Activated CD4-positive, alpha-beta memory T cell treated with anti-CD3 and anti-CD28 coated beads for 36 hours (primary cell): ENCODE measurements around the gene NPPA. TPM values are rescaled to one million over a fixed set of nuclear protein-coding genes. Genes with fewer than 3 reads are reported as not detected.
"Not testable (repeated sequence)": the region's sequence is repeated elsewhere in the genome, so short reads cannot be mapped to it uniquely, and the experiment has no call there.

Experiments
- CTCF ChIA-PET: fragments of 350-600 bp; sonication (Branson Sonifier 250); formaldehyde crosslinking; loops from one replicate; lab custom pipeline; 2021; ENCODE audit warnings: antibody characterized with exemption, inconsistent platforms; lab: Charles Lee
- POLR2A ChIA-PET: fragments of 350-600 bp; sonication (Branson Sonifier 250); formaldehyde crosslinking; loops from one replicate; lab custom pipeline; 2021; ENCODE audit warnings: antibody characterized with exemption; lab: Charles Lee
- DNase-seq: peaks from one replicate; pipeline ENCODE4 v3.0.0-alpha.2; 2020
- H3K27ac Mint-ChIP-seq: one replicate; pipeline ENCODE4 v1.8.0; 2021; ENCODE audit warnings: mixed read lengths
- H3K27me3 Mint-ChIP-seq: one replicate; pipeline ENCODE4 v1.8.0; 2021; ENCODE audit warnings: mixed read lengths
- H3K36me3 Mint-ChIP-seq: one replicate; pipeline ENCODE4 v1.8.0; 2021; ENCODE audit warnings: mixed read lengths
- H3K4me1 Mint-ChIP-seq: one replicate; pipeline ENCODE4 v1.8.0; 2021; ENCODE audit warnings: low read depth, mixed read lengths
- H3K4me3 Mint-ChIP-seq: one replicate; pipeline ENCODE4 v1.8.0; 2021; ENCODE audit warnings: mild to moderate bottlenecking, mixed read lengths
- H3K9me3 Mint-ChIP-seq: one replicate; pipeline ENCODE4 v1.8.0; 2021; ENCODE audit warnings: mixed read lengths
- intact Hi-C: fragments of 100-400 bp; cut with micrococcal nuclease; formaldehyde crosslinking; loops from one replicate; pipeline ENCODE4 v1.15.1; 2023
- total RNA-seq, 2 experiments: library from RNA; stranded (reverse); gene quantifications; one replicate each; pipeline ENCODE4 v1.2.3, GENCODE V29; 2021

Gene NPPA
- total RNA-seq, 2 experiments from 2014 or later = not detected

GRCh38 chr1:11822091-11822490, 25.5 kb downstream of the NPPA start:
- H3K27ac Mint-ChIP-seq = no peak overlapping the region
- H3K27me3 Mint-ChIP-seq = no peaks in the 10 kb centered on the region
- no peak overlapping the region for H3K4me3 Mint-ChIP-seq
- POLR2A ChIA-PET = no interaction called here
- no peak for DNase-seq
- no peaks in the 10 kb centered on the region for H3K4me1 Mint-ChIP-seq
- CTCF ChIA-PET = interaction anchor here (0.7 kb wide), 1 partner anchor 16 kb away, joined by 3 read pairs; no protein-coding TSS in a partner anchor
- H3K36me3 Mint-ChIP-seq = peaks cover 28% of the 10 kb centered on the region
- H3K9me3 Mint-ChIP-seq = no peaks in the 10 kb centered on the region
- intact Hi-C loops = no loop called here

GRCh38 chr1:11817192-11817591, 30.4 kb downstream of the NPPA start:
- H3K4me1 Mint-ChIP-seq = no peaks in the 10 kb centered on the region
- intact Hi-C loops = no loop called here
- no peak overlapping the region for H3K4me3 Mint-ChIP-seq
- H3K27me3 Mint-ChIP-seq = no peaks in the 10 kb centered on the region
- H3K27ac Mint-ChIP-seq = no peak overlapping the region
- POLR2A ChIA-PET = no interaction called here
- DNase-seq = no peak
- peaks cover 22% of the 10 kb centered on the region for H3K36me3 Mint-ChIP-seq
- CTCF ChIA-PET = no interaction called here
- no peaks in the 10 kb centered on the region for H3K9me3 Mint-ChIP-seq

DNA sequence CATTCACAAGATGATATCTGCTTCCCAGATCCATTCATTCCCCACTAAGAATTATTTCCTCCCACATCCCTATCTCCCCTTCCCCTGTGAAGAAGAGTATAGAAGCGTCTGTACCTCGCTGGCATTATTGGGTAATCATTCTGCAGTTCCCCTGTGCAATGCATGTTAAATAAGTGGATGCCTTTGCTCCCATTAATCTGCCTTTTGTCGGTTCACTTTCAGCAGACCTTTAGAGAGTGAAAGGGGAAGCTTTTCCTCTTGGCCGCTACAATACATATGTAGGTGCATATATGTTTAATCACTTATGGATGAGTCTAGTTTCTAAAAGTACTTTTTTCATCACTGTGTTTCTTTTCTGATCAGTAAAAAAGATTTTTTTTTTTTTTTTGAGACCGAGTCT, 34.6 kb downstream of the NPPA start:
- Mint-ChIP-seq H3K36me3 (peaks cover 24% of the 10 kb centered on the region), H3K4me3 (no peak overlapping the region), H3K9me3 (no peaks in the 10 kb centered on the region), H3K27me3 (no peaks in the 10 kb centered on the region), H3K27ac (no peak overlapping the region), H3K4me1 (peaks cover 6% of the 10 kb centered on the region)
- intact Hi-C loops = no loop called here
- CTCF ChIA-PET = no interaction called here
- POLR2A ChIA-PET = no interaction called here
- no peak for DNase-seq

GRCh38 chr1:11807133-11807532, 40.5 kb downstream of the NPPA start:
- peak overlapping the region; percentile 88 for H3K27ac Mint-ChIP-seq
- intact Hi-C loops = loop anchor here (5.0 kb wide), 3 partner anchors 70 to 370 kb away; partner anchors contain the start of genes AGTRAP, FBXO2 and FBXO44
- H3K4me1 Mint-ChIP-seq = peaks cover 48% of the 10 kb centered on the region
- CTCF ChIA-PET = interaction anchor here (0.9 to 1.9 kb wide), 4 partner anchors 31 to 161 kb away, joined by 4 to 7 read pairs (median 5); partner anchors contain the start of gene FBXO6
- H3K4me3 Mint-ChIP-seq = peak overlapping the region; percentile 84
- DNase-seq = no peak
- no peaks in the 10 kb centered on the region for H3K9me3 Mint-ChIP-seq
- H3K27me3 Mint-ChIP-seq = no peaks in the 10 kb centered on the region
- H3K36me3 Mint-ChIP-seq = peaks cover 15% of the 10 kb centered on the region
- POLR2A ChIA-PET = interaction anchor here (3.8 kb wide), 1 partner anchor 102 kb away, joined by 57 read pairs; no protein-coding TSS in a partner anchor

- POLR2A ChIA-PET = interaction anchor here (0.6 to 3.8 kb wide), 4 partner anchors 69 to 153 kb away, joined by 3 to 57 read pairs (median 4); partner anchors contain the start of gene FBXO6
- Mint-ChIP-seq H3K27me3 (no peaks in the 10 kb centered on the region), H3K27ac (peak overlapping the region; percentile 88), H3K4me3 (peak overlapping the region; percentile 84), H3K9me3 (no peaks in the 10 kb centered on the region), H3K4me1 (peaks cover 51% of the 10 kb centered on the region), H3K36me3 (peaks cover 11% of the 10 kb centered on the region)
- CTCF ChIA-PET = interaction anchor here (0.9 to 1.9 kb wide), 3 partner anchors 32 to 160 kb away, joined by 4 to 7 read pairs (median 6); partner anchors contain the start of gene FBXO6
- peak; percentile 18 for DNase-seq
- intact Hi-C loops = loop anchor here (1.0 to 5.0 kb wide), 4 partner anchors 69 to 371 kb away; partner anchors contain the start of genes AGTRAP, FBXO2 and FBXO44
Measured at GRCh38 chr1:11806307-11806936, 41.2 kb downstream of the NPPA start.

GRCh38 chr1:11805422-11806306, 41.9 kb downstream of the NPPA start, which contains the start of the genes CLCN6 and MTHFR:
TSS of gene CLCN6 (plus strand) at chr1:11806191. CDS start at chr1:11806263, 72 bp downstream.
TSS of gene MTHFR (minus strand) at chr1:11805964. CDS start at chr1:11803116, 2,848 bp downstream.
- peak; percentile 99 for DNase-seq
- Mint-ChIP-seq H3K4me1 (peaks cover 51% of the 10 kb centered on the region), H3K9me3 (no peaks in the 10 kb centered on the region), H3K27me3 (no peaks in the 10 kb centered on the region), H3K36me3 (peaks cover 14% of the 10 kb centered on the region), H3K4me3 (peak within 1 kb of the TSS; percentile 84), H3K27ac (peak within 1 kb of the TSS; percentile 88)
- ChIA-PET POLR2A (interaction anchor here (0.6 to 3.8 kb wide), 6 partner anchors 68 to 753 kb away, joined by 3 to 57 read pairs (median 4); partner anchors contain the start of gene FBXO6), CTCF (interaction anchor here (1.9 kb wide), 1 partner anchor 141 kb away, joined by 7 read pairs; the partner anchor contains the start of gene FBXO6)
- intact Hi-C loops = loop anchor here (1.0 to 5.0 kb wide), 4 partner anchors 68 to 372 kb away; partner anchors contain the start of genes AGTRAP, FBXO2 and FBXO44

DNA sequence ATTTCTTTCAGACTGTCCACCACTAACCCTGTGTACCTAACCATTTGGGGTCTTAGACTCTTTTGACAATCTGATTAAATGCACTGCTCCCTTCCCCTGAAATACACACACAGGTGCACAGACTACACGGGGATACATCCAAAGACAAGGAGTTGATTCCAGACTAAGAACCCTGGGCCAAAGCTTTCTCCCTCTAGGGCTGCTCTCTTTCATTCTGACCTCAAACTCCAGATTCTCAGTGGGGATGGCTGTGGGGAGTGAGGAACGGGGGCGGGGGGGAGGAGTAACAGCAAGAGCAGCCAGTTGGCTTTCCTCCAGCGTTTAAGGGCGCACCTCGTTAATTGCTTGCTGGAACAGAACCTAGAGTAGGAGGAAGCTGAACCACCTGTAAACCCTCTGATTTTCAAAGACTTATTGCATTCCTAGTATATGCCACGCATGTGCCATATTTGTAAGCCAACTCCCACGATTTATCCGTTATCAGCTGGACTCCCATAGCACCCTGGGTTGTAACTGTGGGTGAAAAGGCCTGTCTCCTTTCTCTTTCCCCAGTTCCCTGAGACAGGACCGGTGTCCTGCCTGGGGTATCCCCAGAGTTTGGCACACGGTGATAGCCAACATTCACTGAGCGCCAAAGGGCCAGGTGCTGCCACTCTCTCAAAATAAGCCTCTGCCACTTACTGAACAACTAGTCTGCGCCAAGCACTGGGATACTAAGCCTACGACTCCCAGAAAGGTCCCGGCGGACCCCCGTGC, 42.7 kb downstream of the NPPA start:
- peak overlapping the region; percentile 88 for H3K27ac Mint-ChIP-seq

DNA sequence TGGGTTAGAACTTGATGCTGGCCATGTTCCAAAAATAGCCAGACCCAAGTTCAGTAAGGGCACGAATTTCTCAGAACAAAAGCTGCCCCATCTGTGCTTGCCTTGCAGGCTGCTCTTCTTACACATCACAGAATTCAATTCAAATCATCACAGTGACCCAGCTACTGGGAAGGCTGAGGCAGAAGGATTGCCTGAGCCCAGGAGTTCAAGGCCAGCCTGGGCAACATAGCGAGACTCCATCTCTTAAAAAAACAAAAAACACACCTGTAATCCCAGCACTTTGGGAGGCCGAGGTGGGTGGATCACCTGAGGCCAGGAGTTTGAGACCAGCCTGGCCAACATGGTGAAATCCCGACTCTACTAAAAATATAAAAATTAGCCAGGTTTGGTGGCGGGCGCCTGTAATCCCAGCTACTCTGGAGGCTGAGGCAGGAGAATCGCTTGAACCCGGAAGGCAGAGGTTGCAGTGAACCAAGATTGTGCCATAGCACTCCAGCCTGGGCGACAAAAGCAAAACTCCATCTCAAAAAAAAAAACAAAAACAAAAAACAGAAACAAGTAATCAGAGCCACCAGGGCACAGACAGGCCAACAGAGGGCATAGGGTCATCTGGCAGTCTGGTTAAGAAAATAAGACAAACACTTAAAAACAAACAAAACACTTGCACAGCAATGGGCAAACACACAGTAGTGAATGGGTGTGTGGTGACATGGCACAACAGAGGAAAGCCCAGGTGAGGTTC, 43.5 kb downstream of the NPPA start:
- H3K9me3 Mint-ChIP-seq, intact Hi-C loops, H3K36me3 Mint-ChIP-seq, DNase-seq, H3K27me3 Mint-ChIP-seq, CTCF ChIA-PET: not testable (repeated sequence)
- Mint-ChIP-seq H3K4me1 (peaks cover 48% of the 10 kb centered on the region), H3K4me3 (peak overlapping the region; percentile 84), H3K27ac (peak overlapping the region; percentile 88)
- POLR2A ChIA-PET = interaction anchor here (1.4 to 3.1 kb wide), 2 partner anchors 15 to 105 kb away, joined by 3 to 26 read pairs; no protein-coding TSS in a partner anchor

More for the DNA sequence above, 42.7 kb downstream of the NPPA start:
- H3K4me1 Mint-ChIP-seq = peaks cover 51% of the 10 kb centered on the region
- ChIA-PET CTCF (no interaction called here), POLR2A (interaction anchor here (3.1 kb wide), 1 partner anchor 104 kb away, joined by 26 read pairs; no protein-coding TSS in a partner anchor)
- no peaks in the 10 kb centered on the region for H3K27me3 Mint-ChIP-seq
- H3K9me3 Mint-ChIP-seq = no peaks in the 10 kb centered on the region
- intact Hi-C loops = loop anchor here (5.0 kb wide), 3 partner anchors 68 to 372 kb away; partner anchors contain the start of genes AGTRAP, FBXO2 and FBXO44
- peak; percentile 58 for DNase-seq
- peaks cover 12% of the 10 kb centered on the region for H3K36me3 Mint-ChIP-seq
- peak overlapping the region; percentile 84 for H3K4me3 Mint-ChIP-seq

DNA sequence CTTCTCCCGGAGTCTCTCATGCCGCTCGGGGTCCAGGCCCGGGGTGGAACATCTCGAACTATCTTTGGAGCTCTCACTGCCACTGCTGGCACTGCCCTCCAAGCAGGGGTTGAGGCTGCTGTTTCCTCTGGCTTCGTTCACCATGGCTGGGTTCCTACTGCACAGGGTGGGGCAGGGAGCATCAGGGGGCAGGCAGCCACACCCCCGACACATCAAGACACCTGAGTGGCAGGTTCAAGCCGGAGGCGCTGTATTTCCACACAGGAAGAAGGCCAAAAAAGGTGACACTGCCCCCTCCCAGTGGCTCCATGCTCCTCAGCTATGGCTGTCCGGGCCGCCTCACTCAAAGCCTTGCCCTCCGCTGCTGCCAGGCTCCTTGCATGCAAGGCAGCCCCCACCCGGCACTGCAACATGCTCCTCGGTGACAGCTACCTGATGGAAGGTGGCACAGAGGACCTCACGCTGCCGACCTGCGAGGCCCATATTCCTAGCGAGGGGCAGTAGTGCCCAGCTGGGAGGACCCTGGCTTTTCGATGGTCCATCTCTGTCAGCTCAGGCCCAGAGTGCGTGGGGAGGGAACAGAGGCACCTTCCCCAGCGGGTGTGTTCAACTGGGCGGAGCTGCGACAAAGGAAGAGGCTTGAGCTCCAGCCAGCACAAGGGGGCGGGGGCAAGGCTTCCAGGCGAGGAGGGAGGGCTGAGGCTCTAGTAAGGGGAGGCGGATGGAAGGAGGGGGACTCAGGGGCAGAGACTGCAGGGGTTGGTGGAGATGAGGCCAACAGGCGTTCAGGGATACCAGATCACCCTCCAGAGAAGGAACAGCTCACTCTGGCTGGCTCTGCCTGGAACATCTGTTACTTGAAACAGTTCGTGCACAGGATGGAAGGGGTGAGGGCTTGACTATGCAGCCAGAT, 44.4 kb downstream of the NPPA start:
- Mint-ChIP-seq H3K4me3 (peak overlapping the region; percentile 64), H3K27me3 (no peaks in the 10 kb centered on the region), H3K4me1 (peaks cover 46% of the 10 kb centered on the region), H3K36me3 (peaks cover 9% of the 10 kb centered on the region), H3K27ac (peak overlapping the region; percentile 42), H3K9me3 (no peaks in the 10 kb centered on the region)
- DNase-seq = peak; percentile 83
- CTCF ChIA-PET = no interaction called here
- POLR2A ChIA-PET = interaction anchor here (0.7 to 3.1 kb wide), 3 partner anchors 14 to 106 kb away, joined by 3 to 26 read pairs (median 3); no protein-coding TSS in a partner anchor
- intact Hi-C loops = no loop called here

DNA sequence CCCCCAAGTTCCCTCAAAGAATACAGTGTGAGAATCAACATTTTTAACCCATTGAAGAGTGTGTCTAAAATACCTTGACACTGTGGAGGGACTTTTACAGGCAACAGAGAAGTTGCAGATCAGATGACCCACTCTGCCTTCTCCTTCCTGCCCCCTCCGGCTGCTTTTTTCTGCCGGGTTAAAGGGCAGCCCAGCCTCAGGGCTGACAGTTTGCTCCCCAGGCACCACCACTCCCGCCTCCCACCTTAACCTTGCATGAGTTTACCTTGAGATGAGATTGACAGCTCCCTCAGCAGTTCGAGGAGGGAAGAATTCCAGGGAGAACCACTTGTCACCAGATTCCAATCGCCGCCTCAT, 45.0 kb downstream of the NPPA start:
- H3K4me3 Mint-ChIP-seq = no peak overlapping the region
- intact Hi-C loops = no loop called here
- no peak for DNase-seq
- no peak overlapping the region for H3K27ac Mint-ChIP-seq
- ChIA-PET POLR2A (interaction anchor here (0.7 to 3.1 kb wide), 2 partner anchors 26 to 106 kb away, joined by 3 to 26 read pairs; no protein-coding TSS in a partner anchor), CTCF (no interaction called here)
- H3K36me3 Mint-ChIP-seq = peaks cover 9% of the 10 kb centered on the region
- peaks cover 41% of the 10 kb centered on the region for H3K4me1 Mint-ChIP-seq
- H3K27me3 Mint-ChIP-seq = no peaks in the 10 kb centered on the region
- H3K9me3 Mint-ChIP-seq = no peaks in the 10 kb centered on the region
